GM11168 (cell line): ENCODE results near the gene NOTCH1.

ENCODE experiments used
- in situ Hi-C: fragments of 300-500 bp; cut with MboI; formaldehyde crosslinking; loops from one replicate; pipeline ENCODE4 v1.12.0; 2022; ENCODE audit warnings: low sequenced_read_pairs; ENCODE audit not compliant: unreplicated experiment

Gene NOTCH1

DNA sequence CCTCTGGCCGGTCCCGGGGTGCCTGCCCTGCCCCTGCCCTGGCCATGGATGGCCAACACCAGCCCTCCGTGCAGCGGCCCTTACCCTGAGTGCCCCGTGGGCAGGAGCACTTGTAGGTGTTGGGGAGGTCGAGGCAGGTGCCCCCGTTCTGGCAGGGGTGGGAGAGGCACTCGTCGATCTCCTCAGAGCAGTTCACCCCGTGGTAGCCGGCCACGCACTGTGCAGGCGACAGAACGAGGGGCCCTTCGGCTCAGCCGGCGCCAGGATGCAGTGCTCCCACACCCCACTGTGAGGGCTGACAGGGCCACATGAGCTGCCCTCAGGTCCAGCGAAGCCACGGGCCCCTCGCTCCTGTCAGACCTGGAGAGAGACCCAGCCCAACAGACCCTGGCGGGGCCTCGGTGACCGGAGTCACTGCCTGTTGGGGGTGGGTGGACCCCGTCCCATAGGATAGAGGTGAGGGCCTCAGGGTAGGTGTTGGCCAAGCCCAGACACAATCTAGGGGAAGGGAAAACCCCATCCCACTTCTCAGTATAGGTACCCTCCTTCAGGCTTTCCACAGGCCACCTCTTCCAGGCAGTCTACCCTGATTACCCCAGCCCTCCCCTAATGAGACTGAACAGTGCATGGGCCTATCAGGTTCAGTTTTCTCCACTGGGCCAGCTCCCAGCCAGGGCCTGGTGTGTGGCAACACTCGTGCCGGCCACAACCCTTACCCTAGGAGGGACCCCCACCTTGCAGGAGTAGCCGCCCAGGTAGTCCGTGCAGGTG is 38.4 kb downstream of the NOTCH1 start:
- in situ Hi-C loops = no loop called here

DNA sequence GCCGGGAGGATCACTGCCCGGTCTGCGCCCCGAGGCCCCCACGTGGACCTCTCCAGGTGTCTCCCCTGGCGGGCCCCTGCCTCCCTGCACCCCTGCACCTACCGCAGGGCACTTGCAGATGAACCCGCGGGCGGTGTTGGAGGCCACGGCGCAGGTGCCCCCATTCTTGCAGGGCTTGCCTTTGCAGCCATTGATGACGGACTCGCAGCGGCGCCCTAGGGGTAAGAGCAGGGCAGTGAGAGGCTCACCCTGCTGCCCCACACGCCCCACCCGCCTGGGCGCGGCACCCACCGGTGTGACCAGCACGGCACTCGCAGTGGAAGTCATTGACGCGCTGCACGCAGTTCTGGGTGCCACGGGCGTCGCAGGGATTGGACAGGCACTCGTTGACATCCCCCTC is 39.4 kb downstream of the NOTCH1 start:
- in situ Hi-C loops = no loop called here

DNA sequence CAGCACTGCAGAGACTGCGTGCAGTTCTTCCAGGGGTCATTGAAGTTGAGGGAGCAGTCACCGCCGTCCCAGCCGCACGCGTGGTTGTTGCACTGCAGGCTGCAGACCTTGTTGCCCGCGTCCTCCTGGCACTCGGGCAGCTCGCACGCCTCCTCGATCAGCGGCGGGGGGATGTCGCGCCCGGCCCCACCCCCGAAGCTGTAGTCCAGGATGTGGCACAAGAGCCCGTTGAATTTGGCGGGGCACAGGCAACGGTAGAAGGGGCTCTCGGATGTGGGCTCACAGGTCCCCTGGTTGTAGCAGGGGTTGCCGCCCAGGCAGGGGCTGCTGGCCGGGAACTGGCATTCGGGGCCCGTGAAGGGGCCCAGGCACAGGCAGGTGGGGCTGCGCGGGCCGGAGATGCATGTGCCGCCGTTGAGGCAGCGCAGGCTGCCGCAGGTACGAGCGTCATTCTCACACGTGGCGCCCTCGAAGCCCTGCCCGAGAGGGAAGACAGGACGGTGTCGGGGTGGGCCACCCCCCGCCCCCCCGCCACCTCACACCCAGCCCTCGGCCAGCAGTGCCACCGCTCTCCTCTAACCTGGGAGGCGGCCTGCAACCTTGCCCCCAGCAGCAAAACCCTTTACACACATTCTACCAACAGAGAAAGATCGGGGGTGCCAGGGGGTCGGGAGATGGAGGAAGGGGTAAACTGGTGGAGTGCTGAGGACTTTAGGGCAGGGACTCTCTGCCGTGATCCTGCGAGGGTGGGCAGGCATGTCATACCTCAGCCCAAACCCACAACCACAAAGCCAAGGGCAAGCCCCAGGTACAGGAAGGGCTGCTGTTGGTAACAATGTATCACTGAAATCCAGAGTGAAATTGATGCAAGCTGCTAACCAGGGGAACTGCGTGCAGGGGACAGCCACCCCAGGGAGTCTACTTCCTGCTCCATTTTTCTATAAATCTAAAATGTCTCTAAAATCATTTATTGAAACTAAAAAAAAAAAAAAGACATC is 40.1 kb downstream of the NOTCH1 start:
- in situ Hi-C loops = no loop called here

DNA sequence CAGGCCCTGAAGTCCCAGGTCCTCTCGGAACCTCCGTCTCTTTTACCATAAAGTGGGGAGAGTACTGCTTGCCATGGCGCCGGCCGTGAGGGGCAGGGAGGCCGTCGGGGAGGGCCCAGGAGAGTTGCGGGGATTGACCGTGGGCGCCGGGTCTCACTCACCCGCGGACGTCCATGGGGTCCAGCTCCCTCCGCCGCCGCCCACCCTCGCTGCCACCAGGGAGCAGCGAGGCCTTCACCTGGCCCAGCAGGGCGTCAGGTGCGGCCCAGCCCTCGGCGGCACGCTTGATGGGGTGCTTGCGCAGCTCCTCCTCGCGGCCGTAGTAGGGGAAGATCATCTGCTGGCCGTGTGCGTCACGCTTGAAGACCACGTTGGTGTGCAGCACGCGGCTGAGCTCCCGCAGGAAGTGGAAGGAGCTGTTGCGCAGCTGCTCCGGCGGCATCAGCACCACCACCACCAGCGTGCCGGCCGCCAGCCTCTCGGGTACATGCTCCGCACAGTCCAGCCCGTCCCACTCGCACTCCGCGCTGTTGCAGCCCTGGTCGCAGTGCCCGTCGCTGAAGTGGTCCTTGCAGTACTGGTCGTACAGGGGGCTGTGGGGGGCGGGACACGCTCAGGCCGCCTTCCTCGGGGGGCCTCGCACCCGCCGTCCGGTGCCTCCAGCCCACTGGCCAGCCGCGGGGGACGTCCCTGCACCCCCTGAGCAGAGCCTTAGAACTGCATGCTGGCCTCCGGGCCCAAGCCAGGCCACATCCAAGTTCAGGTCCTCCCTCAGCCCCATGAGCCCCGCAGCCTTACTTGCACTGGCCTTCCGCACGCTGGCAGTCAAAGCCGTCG is 41.1 kb downstream of the NOTCH1 start:
- in situ Hi-C loops = no loop called here

DNA sequence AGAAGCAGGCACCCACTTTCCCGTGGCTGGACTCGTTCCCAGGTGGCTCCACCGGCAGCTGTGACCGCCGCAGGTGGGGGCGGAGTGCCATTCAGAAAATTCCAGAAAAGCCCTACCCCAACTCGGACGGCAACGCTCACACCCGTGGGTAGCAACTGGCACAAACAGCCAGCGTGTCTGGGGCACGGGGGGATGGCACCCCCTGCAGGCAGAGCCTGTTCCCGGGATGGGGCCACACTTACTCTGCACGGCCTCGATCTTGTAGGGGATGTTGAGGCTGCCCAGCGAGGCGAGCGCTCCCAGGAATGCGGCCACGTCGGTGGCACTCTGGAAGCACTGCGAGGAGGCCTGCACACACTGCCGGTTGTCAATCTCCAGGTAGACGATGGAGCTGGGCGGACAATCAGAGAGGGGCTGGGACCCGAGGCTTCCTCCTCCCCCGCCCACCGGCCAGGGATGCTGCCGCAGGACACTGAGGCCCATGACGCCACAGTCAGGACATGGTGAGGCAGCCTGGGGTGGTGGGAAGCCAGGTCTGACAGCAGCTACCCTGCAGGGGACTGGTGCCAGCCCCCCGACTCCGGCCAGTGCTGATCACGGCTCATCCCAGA is 42.8 kb downstream of the NOTCH1 start:
- in situ Hi-C loops = no loop called here

DNA sequence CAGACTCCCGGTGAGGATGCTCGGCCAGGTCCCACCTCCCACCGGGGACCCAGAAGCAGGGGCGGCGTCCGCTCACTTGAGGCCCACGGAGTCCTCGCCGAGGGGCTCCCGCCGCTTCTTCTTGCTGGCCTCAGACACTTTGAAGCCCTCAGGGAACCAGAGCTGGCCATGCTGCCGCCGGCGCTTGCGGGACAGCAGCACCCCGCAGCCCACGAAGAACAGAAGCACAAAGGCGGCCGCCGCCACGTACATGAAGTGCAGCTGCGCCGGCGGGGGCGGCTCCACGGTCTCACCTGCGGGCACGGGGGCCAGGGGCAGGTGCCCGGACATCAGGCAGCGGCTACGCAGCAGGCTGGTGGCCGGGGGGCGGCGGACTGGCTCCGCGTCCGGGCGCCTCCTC is 43.7 kb downstream of the NOTCH1 start:
- in situ Hi-C loops = no loop called here

DNA sequence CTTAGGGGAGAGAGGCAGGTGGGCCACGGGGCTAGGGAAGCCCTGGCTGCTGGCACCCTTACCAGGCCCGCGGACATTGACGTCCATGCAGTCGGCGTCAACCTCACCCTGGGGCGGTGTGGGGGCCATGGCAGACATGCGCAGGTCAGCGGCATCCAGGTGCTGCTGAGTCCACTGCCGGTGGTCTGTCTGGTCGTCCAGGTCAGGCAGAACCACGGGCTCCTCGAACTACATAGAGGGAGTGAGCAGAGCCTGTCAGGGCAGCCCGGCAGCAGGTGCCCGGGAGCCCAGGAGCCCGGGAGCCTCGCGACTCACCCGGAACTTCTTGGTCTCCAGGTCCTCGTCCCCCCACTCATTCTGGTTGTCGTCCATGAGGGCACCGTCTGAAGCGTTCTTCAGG is 44.2 kb downstream of the NOTCH1 start:
- in situ Hi-C loops = no loop called here

DNA sequence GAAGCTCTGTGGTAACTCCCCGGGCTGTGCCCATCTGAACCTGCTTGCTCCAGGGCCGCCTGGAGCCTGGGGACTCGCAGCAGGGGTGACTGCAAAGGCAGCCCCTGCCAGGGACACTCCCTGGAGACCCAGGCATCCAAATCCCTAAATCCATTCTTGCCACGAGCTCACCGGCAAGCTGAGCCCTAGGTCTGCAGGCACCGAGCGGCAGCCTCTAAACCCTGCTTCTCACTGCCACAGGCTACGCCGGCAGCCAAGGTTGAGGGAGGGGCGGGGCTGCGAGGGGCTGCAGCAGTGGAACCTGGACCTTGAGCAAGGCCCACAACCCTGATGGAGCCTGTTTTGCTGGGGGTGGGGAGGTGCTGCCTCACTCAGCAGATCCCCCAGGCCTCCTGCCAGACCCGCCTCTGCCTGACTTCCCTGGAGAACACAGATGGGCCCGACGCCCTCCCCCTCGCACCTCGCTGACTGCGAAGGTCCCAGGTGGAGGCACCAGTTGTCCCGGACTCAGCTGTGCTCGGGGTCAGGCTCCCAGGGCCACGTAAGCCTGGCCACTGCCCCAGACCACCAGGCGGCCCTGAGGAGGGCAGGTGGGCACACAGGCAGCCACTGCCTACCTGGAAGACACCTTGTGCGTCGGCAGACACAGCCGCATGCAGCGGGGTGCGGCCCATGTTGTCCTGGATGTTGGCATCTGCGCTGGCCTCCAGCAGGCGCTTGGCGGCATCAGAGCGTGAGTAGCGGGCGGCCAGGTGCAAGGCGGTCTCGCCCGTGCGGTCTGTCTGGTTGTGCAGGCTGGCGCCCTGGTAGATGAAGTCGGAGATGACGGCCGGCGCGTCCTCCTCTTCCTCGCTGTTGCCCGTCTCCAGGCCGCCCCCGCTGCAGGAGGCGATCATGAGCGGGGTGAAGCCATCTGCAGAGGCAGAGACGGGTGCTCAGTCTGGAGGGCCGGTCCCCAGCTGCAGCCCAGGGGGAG is 45.6 kb downstream of the NOTCH1 start:
- in situ Hi-C loops = no loop called here

DNA sequence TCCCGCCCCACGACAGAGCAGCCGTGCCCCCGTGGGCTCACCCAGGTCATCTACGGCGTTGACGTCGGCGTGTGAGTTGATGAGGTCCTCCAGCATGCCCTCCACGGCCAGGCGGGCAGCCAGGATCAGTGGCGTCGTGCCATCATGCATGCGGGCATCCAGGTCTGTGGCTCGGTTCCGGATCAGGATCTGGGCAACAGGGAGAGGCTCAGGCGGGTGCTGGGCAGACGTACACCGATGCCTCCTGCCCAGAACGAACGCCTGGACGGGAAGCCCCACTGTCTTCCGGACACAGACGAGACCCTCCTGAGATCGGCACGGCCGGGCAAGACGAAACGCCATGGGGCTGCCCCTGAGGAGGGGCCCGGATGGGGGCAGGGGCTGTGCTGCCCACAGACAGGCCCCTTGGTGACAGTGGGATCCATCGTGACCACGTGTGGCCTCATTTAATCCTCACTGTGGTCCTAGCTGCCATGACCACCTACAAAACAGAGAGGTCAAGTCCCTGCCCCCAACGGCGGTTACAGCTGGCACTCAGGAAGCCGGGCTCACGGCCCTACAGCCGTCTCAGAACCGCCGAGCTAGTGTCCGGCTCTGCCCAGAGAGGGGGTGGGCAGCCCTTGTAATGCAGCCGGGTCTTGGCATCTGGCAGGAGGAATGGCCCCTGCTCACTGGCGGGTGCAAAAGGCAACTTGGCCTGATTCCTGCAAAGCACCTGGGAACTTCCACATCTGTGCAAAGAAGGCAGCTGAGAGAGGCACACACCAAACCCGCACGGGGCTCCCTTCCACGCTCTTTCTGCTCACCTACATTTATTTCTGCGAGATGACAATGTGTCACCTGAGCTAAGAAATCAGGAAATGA is 46.5 kb downstream of the NOTCH1 start:
- in situ Hi-C loops = no loop called here

DNA sequence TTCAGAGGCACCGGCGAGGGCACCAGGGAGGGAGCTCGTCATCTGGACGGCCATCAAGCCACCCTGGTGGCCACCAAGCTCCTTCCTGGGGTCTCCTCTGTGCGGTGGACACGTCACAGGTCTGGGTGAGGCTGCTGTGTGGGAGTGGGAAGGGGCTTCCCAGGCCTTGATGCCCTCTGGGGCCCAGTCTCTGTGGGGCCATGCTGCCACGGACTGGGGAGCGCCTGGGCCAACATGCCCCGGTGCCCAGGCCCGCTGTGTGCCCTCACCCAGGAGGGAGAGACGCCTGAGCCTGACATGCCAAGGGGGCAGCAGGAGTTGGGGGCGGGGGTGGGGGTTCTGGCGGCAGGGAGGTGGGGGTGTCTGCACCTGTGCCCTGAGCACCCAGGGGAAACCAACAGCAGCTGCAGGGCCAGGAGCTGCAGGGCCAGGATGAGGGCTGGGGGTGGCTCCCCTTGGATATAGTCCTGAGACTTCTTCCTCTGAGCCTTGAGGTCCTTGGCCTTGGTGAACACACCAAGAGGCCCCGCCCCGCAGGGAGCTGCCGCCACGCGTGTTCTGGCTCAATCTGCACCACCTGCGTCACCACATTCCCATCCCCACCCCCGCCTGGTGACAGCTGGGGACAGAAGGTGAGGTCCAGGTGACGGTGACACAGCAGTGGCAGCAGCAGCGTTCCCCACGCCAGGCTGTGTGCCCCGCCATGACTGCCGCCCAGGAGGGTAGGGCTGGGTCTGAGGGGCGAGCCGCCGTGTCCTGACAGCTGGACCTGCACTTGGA is 47.7 kb downstream of the NOTCH1 start:
- in situ Hi-C loops = no loop called here

DNA sequence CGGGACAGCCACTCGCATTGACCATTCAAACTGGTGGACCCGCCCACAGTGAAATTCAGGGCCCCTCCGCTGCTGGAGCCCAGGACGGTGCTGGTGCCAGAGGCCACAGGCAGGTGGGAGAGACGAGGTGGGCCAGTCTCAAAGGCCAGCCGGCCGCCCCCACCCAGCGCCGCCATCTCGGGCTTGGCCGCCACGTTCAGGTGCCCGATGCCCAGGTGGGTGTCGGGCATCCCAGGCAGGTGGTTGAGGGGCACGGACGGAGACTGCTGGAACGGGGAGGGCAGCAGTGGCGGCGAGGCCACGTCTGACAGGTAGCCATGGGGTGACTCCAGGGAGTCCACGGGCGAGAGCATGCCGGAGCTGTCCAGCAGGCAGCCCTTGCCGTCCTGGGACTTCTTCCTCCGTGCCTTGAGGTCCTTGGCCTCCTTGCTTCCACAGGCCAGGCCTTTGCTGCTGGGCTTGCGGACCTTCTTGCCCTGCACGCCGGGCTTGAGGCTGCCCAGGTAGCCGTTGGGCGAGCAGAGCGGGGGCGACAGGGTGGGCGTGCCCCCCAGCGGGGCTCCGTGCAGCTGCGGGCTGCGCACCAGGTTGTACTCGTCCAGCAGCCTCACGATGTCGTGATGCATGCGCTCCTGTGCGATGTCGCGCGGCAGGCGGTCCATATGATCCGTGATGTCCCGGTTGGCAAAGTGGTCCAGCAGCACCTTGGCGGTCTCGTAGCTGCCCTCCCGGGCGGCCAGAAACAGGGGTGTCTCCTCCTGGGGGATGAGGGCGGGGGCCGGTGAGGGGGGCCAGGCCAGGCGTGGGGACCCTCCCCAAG is 48.8 kb downstream of the NOTCH1 start:
- in situ Hi-C loops = no loop called here

DNA sequence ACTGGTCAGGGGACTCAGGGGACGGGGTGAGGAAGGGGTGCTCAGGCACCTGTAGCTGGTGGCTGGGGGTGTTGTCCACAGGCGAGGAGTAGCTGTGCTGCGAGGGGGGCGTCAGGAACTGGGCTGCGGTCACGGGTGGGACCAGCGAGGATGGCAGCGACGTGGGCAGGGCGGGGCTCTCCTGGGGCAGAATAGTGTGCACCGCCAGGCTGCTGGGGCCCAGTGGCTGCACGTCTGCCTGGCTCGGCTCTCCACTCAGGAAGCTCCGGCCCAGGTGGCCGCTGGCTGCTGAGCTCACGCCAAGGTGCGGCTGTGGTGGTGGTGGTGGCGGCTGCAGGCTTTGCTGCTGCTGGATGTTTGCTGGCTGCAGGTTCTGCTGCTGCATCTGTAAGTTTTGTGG is 49.7 kb downstream of the NOTCH1 start:
- in situ Hi-C loops = no loop called here

DNA sequence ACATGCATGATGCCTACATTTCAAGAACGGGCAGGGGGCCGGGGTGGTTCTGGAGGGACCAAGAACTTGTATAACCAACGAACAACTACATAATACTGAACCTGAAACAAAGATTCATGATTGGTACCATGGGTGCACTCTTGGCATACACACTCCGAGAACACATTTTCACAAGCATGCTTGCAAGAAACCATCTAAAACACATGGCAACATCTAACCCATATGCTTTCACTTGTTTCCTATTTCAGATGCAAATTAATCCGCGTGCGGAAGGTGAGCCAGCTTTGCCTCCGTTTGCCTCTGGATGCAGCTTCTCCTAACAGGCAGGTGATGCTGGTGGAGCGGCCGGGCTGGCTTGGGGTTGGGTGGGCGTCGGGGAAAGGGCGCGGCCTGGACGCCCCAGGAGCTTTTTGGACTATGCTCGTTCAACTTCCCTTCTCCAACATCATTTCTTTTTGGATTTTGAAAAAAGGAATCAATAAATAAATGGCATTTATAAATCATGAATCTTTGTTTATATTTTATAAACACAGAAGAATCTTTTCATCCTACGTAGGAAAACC is 50.5 kb downstream of the NOTCH1 start:
- in situ Hi-C loops = no loop called here

DNA sequence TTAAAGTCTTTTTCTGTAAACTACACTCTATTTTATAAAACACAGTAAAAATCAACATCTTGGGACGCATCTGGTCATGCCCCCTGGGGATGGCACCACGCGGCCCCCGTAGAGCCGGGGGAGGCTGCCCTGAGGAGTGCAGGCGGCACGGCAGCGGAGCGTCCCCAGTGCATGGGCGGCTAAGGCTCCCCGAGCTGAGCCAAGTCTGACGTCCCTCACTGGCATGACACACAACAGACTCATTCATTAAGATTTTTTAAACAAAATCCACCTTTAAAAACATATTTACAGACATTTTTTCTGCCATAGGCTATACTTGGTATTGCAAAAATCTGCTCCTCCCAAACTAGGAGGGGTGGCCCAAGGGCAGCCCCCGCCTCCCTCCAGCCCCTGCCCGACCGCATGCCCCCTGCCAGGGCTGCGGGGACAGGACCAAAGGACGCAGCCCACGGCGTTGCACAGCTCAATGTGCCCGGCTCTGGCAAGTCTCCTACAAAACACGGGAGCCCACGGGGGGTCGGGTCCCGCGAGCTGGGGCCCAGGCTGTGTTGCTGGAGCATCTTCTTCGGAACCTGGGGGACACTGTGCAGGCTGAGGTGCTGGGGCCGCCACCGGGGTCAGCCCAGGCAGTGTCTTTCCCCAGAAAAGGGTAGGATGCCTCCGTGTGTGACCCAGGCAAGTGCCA is 51.2 kb downstream of the NOTCH1 start:
- in situ Hi-C loops = loop anchor here (5.0 kb wide), 1 partner anchor 133 kb away; no protein-coding TSS in a partner anchor

DNA sequence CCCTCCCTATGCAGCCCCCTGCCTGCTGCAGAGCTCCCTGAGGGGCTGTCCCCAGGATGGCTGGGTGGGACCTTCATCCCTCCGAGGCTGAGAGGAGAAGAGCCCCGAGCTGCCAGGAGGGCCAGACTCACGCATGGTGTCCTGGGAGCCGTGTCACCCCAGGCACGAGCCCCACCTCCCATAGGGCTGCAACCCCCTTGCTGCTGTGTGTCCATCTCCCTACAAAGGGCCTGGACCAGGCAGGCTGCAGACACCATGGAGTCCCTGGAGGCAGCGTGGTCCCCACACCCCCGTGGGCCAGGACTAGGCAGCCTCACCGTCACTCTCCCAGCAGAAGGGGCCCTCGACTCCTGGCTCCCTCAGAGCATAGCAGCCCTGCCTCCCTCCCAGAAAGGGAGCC is 51.8 kb downstream of the NOTCH1 start:
- in situ Hi-C loops = loop anchor here (5.0 kb wide), 1 partner anchor 133 kb away; no protein-coding TSS in a partner anchor
